ENCODE results near the gene CBX4.

DNA sequence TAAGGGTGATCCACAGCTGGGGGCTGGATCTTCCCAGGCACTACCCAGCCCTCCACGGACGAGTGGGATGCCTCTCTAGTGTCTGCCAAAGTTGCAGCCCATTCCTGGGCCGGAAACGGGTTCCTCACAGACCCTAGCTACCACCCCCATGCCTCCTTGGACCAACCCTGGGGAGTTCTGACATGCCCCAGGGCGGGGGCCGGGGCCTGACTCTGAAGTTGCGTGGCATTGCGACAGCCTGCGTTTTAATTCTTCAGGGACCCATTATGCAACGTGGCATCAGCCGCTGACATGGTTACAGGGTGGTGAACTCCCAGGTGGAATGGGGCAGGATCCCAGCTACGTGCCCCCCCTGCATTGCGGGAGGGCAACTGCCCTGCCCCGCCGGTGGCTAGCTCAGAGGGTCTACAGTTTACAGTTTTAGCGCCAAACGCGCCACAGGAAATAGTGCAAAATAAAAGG is 2.7 kb downstream of the CBX4 start:
- no peak for TF ChIP-seq POLR2A (IDR thresholded peaks at IDR 0.05)
- TF ChIP-seq, protein P1, sequence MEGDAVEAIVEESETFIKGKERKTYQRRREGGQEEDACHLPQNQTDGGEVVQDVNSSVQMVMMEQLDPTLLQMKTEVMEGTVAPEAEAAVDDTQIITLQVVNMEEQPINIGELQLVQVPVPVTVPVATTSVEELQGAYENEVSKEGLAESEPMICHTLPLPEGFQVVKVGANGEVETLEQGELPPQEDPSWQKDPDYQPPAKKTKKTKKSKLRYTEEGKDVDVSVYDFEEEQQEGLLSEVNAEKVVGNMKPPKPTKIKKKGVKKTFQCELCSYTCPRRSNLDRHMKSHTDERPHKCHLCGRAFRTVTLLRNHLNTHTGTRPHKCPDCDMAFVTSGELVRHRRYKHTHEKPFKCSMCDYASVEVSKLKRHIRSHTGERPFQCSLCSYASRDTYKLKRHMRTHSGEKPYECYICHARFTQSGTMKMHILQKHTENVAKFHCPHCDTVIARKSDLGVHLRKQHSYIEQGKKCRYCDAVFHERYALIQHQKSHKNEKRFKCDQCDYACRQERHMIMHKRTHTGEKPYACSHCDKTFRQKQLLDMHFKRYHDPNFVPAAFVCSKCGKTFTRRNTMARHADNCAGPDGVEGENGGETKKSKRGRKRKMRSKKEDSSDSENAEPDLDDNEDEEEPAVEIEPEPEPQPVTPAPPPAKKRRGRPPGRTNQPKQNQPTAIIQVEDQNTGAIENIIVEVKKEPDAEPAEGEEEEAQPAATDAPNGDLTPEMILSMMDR (IDR thresholded peaks at IDR 0.05), result no peak
